Measurements from ENCODE around the gene IGSF5.
"Not testable (repeated sequence)": the region's sequence is repeated elsewhere in the genome, so short reads cannot be mapped to it uniquely, and the experiment has no call there.

IGSF5 gene

GRCh38 chr21:39744883-39745282 is at the start of gene IGSF5:
Gene IGSF5, plus strand, starts transcription at chr21:39745183. Its CDS starts 327 bp downstream, at chr21:39745510.
- not testable (repeated sequence) for DNase-seq (ENCODE audit: insufficient read length, low spot score); FAIRE-seq

GRCh38 chr21:39696196-39696595 is 48.8 kb upstream of the IGSF5 start:
- FAIRE-seq (no peak), DNase-seq (ENCODE audit: insufficient read length, low spot score) (no peak)
- no peak for TF ChIP-seq CTCF (IDR thresholded peaks at IDR 0.05; ENCODE audit: insufficient read depth, missing control alignments)

DNA sequence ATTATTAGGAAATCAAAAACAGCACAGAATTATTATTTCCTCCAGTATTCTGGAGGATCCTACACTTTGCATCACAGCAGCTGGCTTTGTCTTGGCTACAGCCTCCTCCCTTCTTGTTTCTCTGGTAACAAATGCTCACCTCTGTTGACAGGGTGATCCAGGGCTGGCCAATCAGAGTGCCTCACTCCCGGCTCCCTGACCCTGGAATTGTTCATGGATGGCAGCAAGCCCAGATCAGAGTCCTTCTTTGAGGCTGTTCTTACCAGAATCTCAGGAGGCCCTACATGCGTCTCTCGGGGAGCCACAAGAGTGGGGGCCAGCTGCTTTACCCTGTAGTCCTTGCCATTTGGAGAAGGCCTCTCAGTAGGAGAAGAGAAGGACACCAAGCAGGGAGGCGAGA is 48.4 kb upstream of the IGSF5 start:
- FAIRE-seq = no peak
- no peak for TF ChIP-seq CTCF (IDR thresholded peaks at IDR 0.05; ENCODE audit: insufficient read depth, missing control alignments)
- DNase-seq (ENCODE audit: insufficient read length, low spot score) = no peak

DNA sequence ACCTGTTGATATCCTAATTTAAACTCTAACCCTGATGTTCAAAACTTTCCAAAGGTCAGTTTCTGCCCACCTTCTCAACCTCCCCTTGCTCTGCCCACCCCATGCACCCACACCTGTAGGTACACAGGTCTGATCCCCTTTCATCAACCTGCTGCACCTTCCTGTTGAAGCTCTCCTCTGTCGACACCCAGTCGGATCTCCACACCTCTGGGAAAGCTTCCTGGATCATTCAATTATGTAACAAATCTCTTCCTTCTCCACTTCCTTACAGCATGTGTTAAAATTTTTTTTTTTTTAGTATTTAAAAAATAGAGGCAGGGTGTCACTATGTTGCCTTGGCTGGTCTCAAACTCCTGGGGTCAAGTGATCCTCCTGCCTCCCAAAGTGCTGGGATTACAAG is 44.7 kb upstream of the IGSF5 start:
- no peak for DNase-seq (ENCODE audit: insufficient read length, low spot score)
- FAIRE-seq = no peak
- TF ChIP-seq CTCF (IDR thresholded peaks at IDR 0.05; ENCODE audit: insufficient read depth, missing control alignments) = no peak

DNA sequence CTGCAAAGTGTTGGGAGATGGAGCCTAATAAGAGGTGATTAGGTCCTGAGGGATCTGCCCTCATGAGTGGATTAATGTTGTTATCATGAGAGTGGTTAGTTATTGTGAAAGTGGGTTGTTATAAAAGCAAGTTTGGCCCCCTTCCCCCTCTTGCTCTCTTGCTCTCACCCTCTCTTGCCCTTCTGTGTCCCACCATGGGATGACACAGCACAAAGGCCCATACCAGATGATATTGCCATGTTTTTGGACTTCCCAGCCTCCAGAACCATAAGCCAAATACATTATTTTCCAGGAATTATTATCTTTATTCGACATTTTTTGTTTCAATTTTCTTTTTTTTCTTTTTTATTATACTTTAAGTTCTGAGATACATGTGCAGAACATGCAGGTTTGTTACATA is 41.4 kb upstream of the IGSF5 start:
- FAIRE-seq (no peak), DNase-seq (ENCODE audit: insufficient read length, low spot score) (no peak)
- TF ChIP-seq CTCF (IDR thresholded peaks at IDR 0.05; ENCODE audit: insufficient read depth, missing control alignments) = no peak

DNA sequence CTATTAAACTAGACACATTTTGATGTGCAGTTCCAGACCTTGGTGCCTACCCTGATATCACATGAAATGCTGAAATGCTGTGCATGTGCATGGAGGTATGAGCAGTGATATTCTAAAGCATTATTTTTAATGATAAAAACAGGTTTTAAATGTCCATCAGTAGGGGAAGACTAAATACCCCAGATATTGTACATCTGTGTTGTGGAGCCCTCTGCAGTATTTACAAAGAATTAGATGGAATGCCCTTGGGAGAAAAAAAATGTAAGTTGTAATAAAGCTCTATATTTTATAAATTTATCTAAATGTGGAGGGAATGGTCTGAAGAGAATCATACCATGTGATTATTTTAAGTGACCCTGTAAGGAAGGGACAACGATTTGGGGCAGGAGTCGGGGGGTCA is 39.1 kb upstream of the IGSF5 start:
- DNase-seq (ENCODE audit: insufficient read length, low spot score) (no peak), FAIRE-seq (no peak)
- TF ChIP-seq CTCF (IDR thresholded peaks at IDR 0.05; ENCODE audit: insufficient read depth, missing control alignments) = no peak

- TF ChIP-seq CTCF (IDR thresholded peaks at IDR 0.05; ENCODE audit: insufficient read depth, missing control alignments) = no peak
- no peak for DNase-seq (ENCODE audit: insufficient read length, low spot score)
- no peak for FAIRE-seq
Observed at GRCh38 chr21:39707316-39707715, 37.7 kb upstream of the IGSF5 start.

GRCh38 chr21:39710866-39711265 is 34.1 kb upstream of the IGSF5 start:
- no peak for FAIRE-seq

More at GRCh38 chr21:39710866-39711265, 34.1 kb upstream of the IGSF5 start:
- no peak for TF ChIP-seq CTCF (IDR thresholded peaks at IDR 0.05; ENCODE audit: insufficient read depth, missing control alignments)
- DNase-seq (ENCODE audit: insufficient read length, low spot score) = no peak
